Effector memory CD4-positive, alpha-beta T cell (primary cell): ENCODE data around the gene CCDC146.

Experiments
- DNase-seq, 3 donors: peaks; one replicate each; pipeline ENCODE4 v3.0.0-alpha.2; 2020
- H3K27ac ChIP-seq: 2 replicates; pipeline ENCODE4 v1.7.0; 2013; ENCODE audit warnings: mild to moderate bottlenecking, low read length, moderate library complexity; ENCODE audit not compliant: insufficient read depth, poor library complexity, severe bottlenecking
- H3K27me3 ChIP-seq: replicated peaks from 2 replicates; pipeline ENCODE4 v1.7.0; 2013; ENCODE audit warnings: mild to moderate bottlenecking, low read length; ENCODE audit not compliant: insufficient read depth, control insufficient read depth, poor library complexity, severe bottlenecking
- H3K36me3 ChIP-seq: 2 replicates; pipeline ENCODE4 v1.7.0; 2013; ENCODE audit warnings: mild to moderate bottlenecking, low read length, moderate library complexity; ENCODE audit not compliant: control insufficient read depth, insufficient read depth
- H3K4me1 ChIP-seq: 2 replicates; pipeline ENCODE4 v1.7.0; 2013; ENCODE audit warnings: low read length, mild to moderate bottlenecking; ENCODE audit not compliant: control insufficient read depth, insufficient read depth, poor library complexity, severe bottlenecking
- H3K4me3 ChIP-seq: 2 replicates; pipeline ENCODE4 v1.7.0; 2013; ENCODE audit warnings: low read length, low read depth, mild to moderate bottlenecking; ENCODE audit not compliant: insufficient read depth, poor library complexity, severe bottlenecking
- H3K9me3 ChIP-seq: 2 replicates; pipeline ENCODE4 v1.7.0; 2013; ENCODE audit warnings: mild to moderate bottlenecking, low read length, moderate library complexity; ENCODE audit not compliant: control insufficient read depth

CCDC146 gene

DNA sequence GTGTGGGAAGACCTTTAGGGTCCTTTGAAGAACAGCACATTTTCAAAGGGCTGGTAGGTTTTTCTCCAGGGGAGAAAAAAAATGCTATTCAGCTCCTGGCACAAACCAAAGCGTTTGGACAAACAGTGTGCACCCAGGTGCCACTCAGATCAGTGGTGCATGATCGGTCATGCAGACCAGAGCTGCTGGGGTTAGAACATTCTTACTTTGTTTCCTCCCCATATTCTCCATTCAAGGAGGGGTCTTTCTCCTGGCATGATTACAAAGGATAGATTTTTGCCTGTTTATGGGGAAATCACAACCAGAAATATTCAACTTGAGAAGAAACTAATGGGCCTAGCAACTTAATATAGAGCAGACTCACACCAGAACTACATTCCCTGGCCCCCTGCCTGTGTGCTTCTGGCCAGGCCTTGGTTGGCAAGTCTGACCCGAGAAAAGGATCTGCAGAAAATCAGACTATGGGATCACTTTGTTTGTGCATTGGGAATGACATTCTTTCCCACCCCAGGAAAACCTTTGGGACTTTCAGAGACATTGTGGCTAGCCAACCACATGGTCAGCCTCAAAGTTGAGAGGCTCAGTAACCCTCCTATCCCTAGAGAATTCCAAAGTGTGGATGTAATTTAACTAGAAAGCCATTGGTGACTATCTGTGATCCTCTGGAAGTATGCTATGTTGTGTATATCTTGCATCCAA is 159.5 kb downstream of the CCDC146 start:
- Histone ChIP-seq H3K36me3 (no peaks in the 10 kb centered on the region), H3K4me3 (no peak overlapping the region), H3K4me1 (no peaks in the 10 kb centered on the region), H3K27me3 (no peaks in the 10 kb centered on the region), H3K9me3 (no peaks in the 10 kb centered on the region), H3K27ac (no peak overlapping the region)
- no peak for DNase-seq

DNA sequence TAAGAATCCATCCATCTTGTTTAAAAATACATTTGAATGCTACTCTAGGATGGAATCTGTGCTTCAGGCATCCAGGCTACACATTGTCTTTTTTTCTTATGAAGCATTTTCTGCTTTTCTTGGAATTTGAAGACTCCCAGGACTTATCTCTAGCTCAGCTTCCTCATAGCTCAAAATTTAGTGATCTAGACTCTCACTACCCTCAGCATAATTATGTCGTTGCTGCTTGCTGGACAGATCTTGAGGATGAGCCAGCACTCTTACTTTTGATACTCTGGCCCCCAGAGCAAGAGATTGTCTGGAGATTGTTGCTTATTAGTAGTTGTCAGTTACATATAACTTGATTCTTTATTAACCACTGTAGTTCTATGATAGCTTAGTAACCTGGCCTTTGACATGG is 160.5 kb downstream of the CCDC146 start:
- DNase-seq = no peak
- Histone ChIP-seq H3K4me3 (no peak overlapping the region), H3K36me3 (peaks cover 6% of the 10 kb centered on the region), H3K27ac (no peak overlapping the region), H3K27me3 (no peaks in the 10 kb centered on the region), H3K9me3 (no peaks in the 10 kb centered on the region), H3K4me1 (no peaks in the 10 kb centered on the region)

- no peaks in the 10 kb centered on the region for H3K27me3 ChIP-seq
- H3K27ac ChIP-seq = no peak overlapping the region
- no peaks in the 10 kb centered on the region for H3K4me1 ChIP-seq
- no peak overlapping the region for H3K4me3 ChIP-seq
- no peaks in the 10 kb centered on the region for H3K9me3 ChIP-seq
- H3K36me3 ChIP-seq = peaks cover 6% of the 10 kb centered on the region
- no peak for DNase-seq
These were observed 161.6 kb downstream of the CCDC146 start for GRCh38 chr7:77284005-77284404.

- Histone ChIP-seq H3K9me3 (no peaks in the 10 kb centered on the region), H3K27ac (no peak overlapping the region), H3K27me3 (no peaks in the 10 kb centered on the region), H3K36me3 (peaks cover 6% of the 10 kb centered on the region), H3K4me1 (no peaks in the 10 kb centered on the region), H3K4me3 (no peak overlapping the region)
- DNase-seq = no peak
These were observed 162.2 kb downstream of the CCDC146 start for GRCh38 chr7:77284616-77285015.

GRCh38 chr7:77288676-77289320 is 166.4 kb downstream of the CCDC146 start:
- no peak overlapping the region for H3K4me3 ChIP-seq
- DNase-seq = no peak
- peaks cover 10% of the 10 kb centered on the region for H3K36me3 ChIP-seq
- H3K27me3 ChIP-seq = no peaks in the 10 kb centered on the region
- H3K27ac ChIP-seq = no peak overlapping the region
- H3K4me1 ChIP-seq = no peaks in the 10 kb centered on the region
- H3K9me3 ChIP-seq = no peaks in the 10 kb centered on the region

DNA sequence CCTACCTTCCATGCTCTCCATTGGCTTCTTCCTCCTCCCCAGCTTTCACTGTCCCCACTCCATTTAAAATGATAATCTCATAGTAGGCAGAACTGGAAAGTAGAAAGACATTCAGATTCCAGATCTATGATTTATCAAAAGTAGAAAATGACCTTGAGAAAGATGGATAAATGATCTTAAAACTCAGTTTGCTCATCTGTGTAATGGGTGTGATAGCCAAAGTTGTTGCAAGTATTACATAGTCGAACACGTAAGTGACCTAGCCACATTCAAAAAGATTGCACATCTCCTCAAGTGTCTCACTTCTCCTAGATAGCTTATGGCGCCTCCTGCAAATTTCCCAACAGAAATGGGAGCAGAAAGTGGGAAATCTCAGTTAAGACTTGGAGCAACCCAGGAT is 167.0 kb downstream of the CCDC146 start:
- no peaks in the 10 kb centered on the region for H3K4me1 ChIP-seq
- H3K27ac ChIP-seq = no peak overlapping the region
- H3K36me3 ChIP-seq = peaks cover 10% of the 10 kb centered on the region
- H3K9me3 ChIP-seq = no peaks in the 10 kb centered on the region
- H3K27me3 ChIP-seq = no peaks in the 10 kb centered on the region
- no peak overlapping the region for H3K4me3 ChIP-seq
- no peak for DNase-seq

GRCh38 chr7:77290425-77290824 is 168.0 kb downstream of the CCDC146 start:
- H3K4me1 ChIP-seq = no peaks in the 10 kb centered on the region
- no peak overlapping the region for H3K4me3 ChIP-seq
- no peak for DNase-seq
- no peaks in the 10 kb centered on the region for H3K9me3 ChIP-seq
- no peaks in the 10 kb centered on the region for H3K27me3 ChIP-seq
- no peak overlapping the region for H3K27ac ChIP-seq
- H3K36me3 ChIP-seq = peaks cover 10% of the 10 kb centered on the region

DNA sequence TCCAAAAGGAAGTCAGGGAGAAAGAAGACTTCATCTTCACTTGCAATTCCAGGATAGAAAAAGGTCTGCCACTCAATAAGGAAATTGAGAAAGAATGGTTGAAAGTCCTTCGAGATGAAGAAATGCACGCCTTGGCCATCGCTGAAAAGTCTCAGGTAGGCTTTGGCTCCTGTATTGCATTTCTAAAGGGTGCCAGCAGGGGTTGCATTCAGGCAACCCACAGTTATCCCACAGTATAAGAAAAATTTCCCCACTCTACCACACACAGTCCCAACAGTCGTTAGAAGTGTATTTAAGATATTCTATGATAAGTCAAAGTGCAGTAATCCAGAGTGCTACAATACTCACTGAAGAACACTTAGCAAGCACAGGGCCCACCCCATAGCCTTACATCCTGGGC is 170.6 kb downstream of the CCDC146 start:
- Histone ChIP-seq H3K4me1 (no peaks in the 10 kb centered on the region), H3K36me3 (peaks cover 4% of the 10 kb centered on the region), H3K4me3 (no peak overlapping the region), H3K9me3 (no peaks in the 10 kb centered on the region), H3K27ac (no peak overlapping the region), H3K27me3 (no peaks in the 10 kb centered on the region)
- DNase-seq = no peak

DNA sequence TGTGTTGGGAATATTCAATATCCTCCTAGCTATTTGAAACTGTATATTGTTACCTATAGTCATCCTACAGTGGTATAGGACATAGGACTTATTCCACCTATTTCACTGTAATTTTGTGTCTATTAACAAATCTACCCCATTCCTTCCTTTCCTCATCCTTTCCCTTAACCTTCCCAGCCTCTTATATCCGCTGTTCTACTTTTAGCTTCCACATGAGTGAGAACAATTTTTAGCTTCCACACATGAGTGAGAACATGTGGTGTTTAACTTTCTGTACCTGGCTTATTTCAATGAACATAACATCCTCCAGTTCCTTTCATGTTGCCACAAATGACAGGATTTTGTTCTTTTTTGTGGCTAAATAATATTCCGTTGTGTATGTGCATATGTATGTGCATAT is 173.1 kb downstream of the CCDC146 start:
- H3K4me3 ChIP-seq = no peak overlapping the region
- H3K4me1 ChIP-seq = no peaks in the 10 kb centered on the region
- H3K36me3 ChIP-seq = peaks cover 4% of the 10 kb centered on the region
- H3K9me3 ChIP-seq = no peaks in the 10 kb centered on the region
- no peak for DNase-seq
- H3K27me3 ChIP-seq = no peaks in the 10 kb centered on the region
- no peak overlapping the region for H3K27ac ChIP-seq

DNA sequence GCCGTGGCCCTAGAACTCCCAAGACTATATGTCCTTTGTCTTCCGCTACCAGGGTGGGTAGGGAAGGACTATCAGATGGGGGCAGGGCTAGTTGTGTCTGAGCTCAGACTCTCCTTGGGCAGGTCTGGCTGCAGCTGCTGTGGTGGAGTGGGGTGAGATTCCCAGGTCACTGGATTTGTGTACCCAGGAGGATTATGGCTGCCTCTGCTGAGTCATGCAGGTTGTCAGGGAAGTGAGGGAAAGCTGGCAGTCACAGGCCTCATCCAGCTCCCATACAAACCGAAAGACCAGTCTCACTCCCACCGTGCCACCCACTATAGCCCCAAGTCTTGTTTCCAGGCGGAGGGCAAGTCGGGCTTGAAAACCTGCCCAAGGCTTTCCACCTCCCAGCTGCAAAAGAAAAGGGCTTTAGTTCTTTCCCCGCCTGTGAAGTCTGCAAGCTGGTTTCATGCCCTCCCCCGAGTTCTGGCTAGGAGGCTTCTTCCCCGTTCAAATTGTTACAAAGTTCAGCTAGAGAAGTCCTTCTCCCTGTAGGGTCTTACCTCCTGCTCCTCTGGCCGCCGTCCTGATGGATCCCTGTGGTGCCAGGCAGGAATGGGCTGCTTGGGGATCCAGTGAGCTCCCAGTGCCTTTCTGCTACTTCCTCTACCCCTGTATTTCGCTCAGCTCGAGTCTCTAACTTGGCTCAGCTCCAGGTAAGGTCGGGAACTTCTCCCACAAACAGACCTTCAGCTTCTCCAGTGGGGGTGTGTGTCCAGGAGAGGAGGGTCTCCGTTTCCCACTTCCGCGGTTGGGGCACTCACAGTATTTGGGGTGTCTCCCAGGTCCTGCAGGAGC is 184.0 kb downstream of the CCDC146 start:
- Histone ChIP-seq H3K27ac (no peak overlapping the region), H3K27me3 (no peaks in the 10 kb centered on the region), H3K36me3 (no peaks in the 10 kb centered on the region), H3K4me3 (no peak overlapping the region), H3K4me1 (no peaks in the 10 kb centered on the region), H3K9me3 (no peaks in the 10 kb centered on the region)
- DNase-seq = no peak
